NCI-H748 treated with DMSO at 0.1 percent for 48 hours (cell line): ENCODE data around the gene CACNA1G.

Experiments
- DNase-seq: peaks from one replicate; lab custom pipeline; 2025; lab: John Stamatoyannopoulos, UW

CACNA1G gene

DNA sequence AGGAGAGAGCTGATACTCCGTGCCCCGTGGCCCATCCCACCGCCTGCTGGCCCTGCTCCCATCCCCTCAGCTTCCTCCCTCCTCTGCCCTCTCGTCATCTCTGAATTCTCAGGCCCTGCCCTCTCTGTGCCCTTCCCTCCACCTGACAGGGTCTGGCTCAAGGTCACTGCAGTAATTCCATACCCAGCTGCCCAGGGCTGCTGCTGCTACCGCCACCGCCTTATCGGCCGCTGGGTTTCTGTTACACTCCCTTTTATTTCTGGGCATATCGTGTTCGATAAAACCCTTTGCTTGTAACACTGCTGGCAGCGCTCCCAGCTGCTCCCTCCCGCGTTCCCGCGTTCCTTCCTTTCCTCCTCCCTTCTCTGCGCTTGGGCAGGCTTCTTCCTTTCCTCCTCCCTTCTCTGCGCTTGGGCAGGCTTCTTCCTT is 26.8 kb upstream of the CACNA1G start:
- DNase-seq: no peak

DNA sequence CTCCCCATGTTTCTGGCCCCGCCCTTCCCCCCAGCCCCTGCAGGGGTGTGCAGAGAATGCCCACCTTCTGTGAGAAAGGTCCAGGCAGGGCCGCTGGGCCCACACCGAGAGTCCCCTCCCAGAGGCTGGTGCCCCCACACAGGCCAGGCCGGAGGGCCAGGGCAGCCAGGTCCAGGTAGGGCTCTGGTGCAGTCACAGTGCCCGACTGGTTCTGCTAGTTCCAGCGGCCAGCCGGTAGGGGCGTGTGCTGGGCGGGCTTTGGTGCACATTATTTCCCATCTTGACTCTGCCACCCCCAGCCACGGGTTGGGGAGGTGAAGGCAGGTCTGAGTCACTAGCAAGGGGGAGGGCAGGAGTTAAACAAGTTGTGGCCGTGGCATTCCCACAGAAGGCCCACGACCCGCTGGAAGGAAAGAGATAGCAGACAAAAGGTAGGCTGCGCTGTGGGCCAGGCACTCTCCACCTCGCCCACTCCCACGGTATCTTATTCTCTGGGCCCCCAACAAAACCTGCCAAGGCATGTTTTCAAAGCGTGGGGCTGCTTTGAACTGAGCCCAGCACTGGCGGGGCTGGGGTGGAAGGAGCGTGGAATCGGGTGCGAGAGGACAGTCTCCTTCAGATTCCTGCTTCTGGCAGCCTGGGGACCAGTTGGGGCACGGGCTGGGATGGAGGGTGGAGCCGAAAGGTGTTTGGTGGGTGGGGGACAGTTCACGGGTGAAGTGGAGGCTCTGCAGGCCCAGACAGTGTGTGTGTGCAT is 26.1 kb upstream of the CACNA1G start:
- no peak for DNase-seq

DNA sequence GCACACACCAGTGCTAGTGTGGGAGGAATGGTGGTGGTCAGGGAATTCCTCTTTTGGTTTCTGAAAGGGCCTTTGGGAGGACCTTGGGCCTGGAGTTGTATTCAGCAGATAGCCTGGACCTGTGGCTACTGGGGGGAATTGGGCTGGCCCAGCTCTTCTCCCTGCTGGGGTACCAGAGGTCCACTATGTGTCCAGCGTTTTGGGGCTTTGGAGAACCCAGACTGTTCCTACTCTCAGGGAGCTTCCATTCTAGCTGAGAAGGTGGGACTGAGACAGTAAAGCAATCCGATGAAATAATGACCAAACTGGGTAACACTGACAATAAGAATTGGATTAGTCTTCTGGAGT is 25.6 kb upstream of the CACNA1G start:
- no peak for DNase-seq

DNA sequence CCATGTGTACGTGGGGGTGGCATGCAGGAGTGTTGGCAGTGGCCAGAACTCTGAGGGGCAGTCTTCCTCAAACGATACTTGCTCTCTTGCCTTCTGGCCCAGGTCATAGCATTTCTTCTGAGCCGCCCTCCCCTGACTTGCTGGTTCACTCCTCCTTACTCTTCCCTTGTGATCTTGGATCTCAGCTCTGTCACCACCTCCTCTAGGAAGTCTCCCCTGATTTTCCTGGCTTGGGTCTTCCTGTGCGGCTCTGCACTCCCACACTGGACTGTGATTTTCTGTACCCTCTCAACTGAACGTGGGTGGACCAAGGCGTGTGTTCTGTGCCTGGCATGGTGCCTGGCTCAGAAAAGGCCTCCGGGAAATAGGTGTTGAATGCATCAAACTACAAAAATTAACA is 25.1 kb upstream of the CACNA1G start:
- DNase-seq: no peak

DNA sequence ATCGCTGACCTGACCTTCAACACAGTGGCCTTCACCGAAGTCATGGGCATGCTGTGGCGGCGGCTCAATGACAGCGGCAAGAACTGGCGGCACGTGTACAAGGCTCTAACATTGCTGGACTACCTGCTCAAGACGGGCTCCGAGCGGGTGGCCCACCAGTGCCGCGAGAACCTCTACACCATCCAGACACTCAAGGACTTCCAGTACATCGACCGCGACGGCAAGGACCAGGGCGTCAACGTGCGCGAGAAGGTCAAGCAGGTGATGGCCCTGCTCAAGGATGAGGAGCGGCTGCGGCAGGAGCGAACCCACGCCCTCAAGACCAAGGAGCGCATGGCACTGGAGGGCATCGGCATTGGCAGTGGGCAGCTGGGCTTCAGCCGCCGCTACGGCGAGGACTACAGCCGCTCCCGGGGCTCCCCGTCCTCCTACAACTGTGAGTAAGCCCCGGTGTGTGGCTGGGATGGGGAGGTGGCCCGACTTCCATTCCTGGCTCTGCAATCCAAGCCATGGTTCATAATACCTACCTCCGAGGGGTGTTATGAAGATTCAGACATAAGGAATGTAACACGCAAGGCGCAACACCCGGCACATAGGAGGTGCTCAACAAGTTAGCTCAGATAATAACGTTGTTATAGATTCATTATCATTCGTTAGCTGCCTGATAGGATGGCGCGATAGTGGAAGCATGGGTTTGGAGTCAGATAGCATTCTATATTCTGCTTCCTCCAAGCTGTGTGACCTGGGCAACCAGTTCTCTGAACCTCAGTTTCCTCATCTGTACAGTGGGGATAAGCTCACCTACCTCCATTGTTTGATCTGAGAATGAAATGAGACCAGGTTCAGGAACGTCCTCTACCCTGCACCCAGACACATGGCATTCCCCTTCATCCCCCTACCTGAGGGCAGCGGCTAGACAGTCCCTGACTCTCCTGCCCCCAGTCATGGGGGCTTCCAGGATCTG is 23.6 kb upstream of the CACNA1G start:
- DNase-seq: no peak

DNA sequence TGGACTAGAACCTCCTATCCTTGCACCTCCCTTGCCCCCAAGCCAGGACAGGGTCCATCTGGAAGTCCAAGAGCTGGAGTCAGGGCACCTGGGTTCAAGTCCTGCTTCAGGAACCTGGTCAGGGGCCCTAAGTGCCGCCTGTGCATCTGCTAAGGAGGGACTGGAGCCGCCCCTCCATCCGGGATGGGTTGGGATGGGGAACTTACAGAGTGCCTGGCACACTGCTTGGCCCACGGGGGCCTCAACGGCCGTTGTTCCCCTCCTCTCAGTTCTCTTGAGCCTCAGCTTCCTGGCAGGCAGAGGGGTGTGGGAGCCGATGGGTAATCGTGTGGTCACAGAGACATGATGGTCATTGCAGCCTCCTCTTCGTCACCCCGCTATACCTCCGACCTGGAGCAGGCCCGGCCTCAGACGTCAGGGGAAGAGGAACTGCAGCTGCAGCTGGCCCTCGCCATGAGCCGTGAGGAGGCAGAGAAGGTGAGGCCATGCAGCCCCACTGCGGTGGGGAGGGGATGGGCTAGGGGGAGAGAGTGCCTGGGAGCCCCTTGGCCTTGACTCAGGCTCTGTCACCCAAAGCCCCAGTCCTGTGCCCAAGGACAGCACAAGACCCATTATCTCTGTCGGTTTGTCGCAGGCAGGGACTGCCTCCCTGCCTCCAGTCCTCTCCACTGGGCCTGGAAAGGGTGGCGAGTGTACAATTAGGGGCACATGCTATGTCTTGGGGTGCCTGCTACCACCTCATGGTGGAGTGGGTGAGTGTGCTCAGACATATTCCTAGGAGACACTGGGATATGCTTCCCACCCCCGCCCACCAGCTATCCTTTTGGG is 22.6 kb upstream of the CACNA1G start:
- DNase-seq: no peak

DNA sequence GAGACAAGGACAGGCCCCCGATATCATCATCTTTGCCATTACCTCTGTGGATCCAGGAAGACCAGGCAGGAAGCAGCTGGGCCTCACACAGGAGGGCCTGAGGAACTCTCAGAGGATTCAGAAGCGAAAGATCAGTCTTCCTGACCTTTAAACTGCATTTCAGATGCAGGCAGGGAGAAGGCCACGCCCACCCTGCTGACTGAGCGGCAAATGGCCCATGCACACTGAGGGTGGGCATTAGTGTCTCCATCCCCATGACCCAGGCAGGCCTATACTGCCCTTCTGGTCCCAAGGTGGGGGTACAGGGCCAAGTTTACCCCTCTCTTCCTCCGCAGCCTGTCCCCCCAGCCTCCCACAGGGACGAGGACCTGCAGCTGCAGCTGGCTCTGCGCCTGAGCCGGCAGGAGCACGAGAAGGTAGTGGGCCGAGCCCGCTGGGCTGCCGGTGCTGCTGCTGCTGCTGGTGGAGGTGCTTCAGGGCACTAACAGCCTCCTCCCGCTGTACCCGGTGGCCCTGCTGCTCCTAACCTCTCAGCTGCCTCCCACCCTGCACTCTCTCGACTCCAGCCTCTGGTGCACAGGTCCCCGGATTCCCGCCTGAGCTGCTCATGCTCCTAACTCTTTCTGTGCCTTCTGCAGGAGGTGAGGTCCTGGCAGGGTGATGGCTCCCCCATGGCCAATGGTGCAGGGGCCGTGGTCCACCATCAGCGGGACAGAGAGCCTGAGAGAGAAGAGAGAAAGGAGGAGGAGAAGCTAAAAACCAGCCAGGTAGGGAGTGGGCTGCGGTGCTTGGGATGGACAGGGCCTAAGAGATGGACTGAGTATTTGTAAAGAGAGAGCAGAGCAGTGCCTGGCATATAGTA is 21.7 kb upstream of the CACNA1G start:
- no peak for DNase-seq

DNA sequence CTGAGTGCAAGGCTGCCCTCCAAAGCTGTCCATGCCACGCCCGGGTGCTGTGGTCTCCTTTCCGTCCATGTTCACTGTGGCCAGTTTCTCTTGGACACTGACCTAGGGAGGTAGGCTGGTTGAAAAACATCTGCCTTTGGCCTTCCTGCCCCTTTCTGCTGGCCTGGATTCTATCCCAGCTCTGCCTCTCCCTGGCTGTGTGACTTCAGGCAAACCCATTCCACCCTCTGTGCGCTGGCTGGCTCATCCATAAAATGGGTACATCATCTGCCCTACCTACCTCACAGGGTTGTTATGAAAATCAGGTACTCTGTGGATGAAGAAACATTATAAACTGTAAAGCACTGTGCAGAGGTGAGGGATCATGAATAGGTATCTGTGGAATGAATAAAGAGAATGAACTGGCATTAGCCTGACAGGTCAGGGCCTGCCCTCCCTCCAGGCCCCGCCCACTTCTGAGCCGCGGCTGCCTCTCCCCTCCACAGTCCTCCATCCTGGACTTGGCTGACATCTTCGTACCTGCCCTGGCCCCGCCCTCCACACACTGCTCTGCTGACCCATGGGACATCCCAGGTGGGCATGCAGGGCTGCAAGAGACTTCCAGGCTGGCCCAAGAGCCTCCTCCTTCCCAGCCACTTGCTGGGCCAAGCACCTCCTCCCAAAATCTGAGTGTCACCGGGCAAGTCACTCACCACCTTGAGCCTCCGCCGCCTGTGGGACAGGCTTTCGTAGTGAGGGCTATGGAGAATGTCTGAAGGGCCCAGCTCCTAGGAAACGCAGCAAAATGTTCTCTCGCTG is 20.6 kb upstream of the CACNA1G start:
- no peak for DNase-seq

DNA sequence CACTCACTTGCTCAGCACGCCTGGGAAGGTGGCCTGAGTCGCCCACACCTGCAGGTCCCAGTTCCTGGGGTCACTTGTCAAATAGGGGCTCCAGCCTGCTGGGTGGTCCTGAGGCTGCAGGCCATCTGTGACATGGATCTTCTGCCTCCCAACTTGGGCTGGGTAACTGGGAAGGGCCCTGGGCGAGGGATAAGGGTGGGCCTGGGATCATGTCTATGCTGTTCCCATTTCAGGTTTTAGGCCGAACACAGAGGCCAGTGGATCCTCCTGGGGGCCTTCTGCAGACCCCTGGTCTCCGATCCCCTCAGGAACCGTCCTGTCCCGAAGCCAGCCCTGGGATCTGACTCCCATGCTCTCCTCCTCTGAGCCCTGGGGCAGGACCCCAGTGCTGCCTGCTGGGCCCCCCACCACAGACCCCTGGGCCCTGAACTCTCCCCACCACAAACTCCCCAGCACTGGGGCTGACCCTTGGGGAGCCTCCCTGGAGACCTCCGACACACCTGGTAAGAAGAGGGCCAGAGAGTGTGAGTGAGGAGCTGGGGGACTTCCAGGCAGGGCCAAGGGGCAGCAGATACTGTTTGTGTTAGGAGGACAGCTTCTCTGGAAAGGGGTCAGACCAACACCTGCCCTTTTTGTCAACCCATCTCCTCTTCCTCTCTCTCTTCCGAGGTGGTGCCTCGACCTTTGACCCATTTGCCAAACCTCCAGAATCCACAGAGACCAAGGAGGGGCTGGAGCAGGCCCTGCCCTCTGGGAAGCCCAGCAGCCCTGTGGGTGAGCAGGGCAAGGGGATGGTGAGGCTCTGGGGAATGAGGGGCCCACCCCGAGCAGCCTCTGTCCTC is 19.7 kb upstream of the CACNA1G start:
- no peak for DNase-seq

DNA sequence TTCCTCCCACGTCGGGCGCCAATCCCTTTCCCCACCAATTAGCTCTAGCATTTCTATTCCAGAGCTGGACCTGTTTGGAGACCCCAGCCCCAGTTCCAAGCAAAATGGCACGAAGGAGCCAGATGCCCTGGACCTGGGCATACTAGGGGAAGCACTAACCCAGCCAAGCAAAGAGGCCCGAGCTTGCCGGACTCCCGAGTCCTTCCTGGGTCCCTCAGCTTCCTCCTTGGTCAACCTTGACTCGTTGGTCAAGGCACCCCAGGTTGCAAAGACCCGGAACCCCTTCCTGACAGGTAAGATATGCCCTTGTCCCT is 19.2 kb upstream of the CACNA1G start:
- DNase-seq: no peak

DNA sequence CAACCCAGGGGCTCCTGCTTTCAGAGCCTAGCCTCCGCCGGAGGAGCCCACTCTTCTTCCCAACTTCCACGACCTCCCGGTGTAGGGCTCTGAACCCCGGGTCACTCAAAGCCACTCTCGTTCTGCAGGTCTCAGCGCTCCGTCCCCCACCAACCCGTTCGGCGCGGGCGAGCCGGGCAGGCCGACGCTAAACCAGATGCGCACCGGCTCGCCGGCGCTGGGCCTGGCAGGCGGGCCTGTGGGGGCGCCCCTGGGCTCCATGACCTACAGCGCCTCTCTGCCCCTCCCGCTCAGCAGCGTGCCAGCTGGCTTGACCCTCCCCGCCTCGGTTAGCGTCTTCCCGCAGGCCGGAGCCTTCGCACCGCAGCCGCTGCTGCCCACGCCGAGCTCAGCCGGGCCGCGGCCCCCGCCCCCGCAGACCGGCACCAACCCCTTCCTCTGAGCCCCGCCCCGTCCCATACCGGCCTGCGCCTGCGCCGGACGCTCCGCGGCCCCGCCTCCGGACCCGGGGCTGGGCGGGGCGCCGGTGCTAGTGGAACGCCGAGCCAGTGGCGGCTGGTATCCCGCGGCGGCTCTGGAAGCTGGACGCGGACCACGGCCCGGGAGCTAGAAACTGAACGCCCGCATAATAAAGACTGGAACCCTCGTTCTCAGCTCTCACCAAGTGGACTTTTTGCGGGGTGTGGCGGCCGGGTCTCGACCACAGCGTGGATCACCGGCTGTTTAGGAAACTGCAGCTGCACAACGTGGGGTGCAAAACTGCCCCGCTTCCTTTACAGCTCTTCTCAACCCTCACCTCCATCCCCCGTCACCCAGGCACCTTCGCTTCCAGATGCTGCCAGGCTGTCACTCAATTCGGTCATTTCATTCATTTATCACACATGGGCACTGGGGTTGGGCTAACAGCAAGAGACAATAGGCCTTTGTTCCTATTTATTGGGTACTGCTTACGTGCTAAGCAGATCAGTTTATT is 18.5 kb upstream of the CACNA1G start:
- DNase-seq: peak; percentile 57

DNA sequence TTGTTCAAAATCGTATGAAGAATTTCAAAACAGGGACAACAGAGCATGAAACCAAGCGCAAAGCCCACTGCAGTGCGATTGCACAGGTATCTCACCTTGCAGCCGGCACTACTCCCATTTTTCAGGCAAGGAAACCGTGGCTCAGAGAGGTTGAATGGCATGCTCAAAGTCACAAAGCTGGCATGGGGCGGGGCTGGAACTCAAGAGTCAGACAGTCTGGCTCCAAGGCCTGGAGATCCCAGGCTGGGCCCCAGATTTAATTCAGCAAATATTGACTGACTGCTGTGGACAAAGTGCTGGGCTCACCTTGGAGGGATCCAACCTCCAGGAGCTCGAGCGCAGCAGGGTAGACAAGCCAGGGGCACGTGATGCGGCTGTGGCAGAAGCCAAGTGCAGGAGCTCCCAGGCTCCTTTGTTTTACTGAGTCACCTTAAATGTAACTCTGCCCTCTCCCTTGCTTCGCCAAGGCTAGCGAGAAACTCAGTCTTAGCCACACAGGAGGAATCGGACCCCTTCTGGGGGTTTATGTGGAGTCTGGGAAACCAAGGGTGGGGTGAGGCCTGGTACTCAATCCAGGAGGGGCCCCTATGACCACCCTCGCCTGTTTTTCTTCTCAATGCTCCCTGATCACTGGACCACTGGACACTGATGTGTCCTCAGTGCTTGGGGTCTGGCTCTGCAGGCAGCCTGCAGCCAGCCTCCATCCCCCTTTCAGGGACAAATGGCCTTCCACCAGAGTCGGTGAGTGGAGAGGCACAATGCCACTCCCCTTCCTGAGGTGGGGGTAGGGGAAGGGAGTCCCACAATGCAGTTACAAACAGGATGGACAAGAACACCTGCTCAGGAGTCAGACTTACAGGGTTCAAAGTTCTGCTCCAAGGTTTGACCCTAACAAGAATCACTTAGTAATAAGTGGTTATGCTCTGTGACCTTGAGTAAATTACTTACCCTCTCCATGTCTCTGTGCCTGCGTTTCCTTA is 17.4 kb upstream of the CACNA1G start:
- peak; percentile 37 for DNase-seq

DNA sequence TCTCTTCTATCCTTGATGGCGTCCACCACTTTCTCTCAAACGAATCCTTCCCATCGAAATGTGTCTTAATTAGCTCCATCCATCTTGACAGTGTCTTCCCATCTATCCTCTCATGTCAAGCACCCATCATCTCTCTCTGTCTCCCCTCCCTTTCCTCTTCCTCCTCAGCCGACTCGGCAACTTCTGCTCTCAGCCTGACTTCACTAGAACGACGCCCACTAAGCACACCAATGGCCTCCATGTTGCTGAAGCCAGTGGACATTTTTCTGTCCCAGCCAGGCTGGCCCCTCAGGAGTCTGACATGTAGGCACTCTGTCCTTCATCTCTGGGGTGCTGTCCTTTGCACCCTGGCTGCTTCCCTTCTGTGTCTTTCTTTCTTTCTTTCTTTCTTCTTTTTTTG is 16.0 kb upstream of the CACNA1G start:
- DNase-seq: no peak

DNA sequence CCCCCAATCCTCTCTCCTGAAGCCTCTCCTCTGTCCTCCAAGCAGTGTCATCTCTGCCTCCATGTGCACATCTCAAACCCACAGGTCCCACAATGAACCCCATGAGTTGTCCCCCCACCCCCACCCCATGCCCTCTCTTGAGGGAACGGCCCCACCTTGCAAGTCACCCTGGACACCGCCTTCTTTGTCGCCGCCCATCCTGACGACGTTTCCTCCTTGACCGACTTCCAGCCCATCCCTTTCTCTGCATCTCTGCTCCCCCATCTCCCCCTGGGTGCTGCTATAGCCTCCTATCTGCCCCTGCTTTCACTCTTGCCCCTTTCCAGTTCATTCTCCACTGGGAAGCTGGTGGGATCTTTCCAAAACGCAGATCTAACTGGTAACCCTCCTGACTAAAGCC is 15.2 kb upstream of the CACNA1G start:
- DNase-seq: no peak

DNA sequence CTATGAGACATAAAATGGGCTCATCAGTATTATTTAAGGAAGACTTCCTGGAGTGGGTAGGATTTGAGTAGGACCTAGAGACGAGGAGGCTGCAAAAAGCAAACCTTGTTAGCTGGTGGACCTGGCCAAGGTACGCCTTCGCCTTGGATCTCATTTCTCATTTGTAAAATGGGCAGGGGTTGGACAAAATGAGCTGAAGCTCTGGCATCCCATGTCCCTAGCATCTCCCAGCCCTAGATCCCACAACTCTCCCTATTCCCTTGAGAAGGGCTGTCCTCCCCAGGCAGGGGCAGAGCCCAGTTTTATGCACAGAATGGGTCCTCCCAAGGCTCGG is 13.8 kb upstream of the CACNA1G start:
- DNase-seq: no peak

DNA sequence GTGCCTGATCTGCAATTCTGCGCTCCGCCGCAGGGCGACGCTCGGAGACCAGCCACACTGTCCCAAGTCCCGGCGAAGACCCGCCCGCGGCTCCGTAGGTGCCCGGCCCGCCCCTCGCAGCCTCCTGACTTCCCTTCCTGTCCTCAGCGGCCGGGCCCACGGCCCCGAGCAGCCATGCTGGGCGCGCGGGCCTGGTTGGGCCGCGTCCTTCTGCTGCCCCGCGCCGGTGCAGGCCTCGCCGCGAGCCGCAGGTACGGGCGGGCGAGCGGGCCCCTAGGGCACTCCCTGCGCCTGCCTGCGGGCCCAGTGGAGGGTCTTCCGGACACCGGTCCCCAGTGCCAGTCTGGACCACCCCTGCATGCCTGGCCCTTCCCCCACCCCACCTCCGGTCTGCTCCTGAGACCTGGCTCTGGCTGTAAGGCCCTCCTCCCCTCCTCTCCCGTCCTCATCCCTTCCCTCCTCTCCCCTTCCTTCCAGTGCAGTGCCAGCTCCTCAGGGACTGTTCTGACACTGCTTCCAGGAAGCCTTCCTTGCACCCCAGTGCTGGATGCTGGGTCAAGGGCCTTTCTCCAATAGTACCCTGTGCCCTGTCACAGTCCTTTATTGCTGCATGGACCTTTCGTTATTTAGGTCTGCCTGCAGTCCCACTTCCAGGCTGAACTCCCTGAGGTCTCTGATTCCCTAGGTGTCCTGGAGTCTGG is 13.3 kb upstream of the CACNA1G start, which contains the start of gene SPATA20:
Gene SPATA20 (plus strand): TSS at position 140 of the 701 bp plus-strand sequence. CDS start 35 bp downstream, at position 175.
- peak; percentile 81 for DNase-seq

DNA sequence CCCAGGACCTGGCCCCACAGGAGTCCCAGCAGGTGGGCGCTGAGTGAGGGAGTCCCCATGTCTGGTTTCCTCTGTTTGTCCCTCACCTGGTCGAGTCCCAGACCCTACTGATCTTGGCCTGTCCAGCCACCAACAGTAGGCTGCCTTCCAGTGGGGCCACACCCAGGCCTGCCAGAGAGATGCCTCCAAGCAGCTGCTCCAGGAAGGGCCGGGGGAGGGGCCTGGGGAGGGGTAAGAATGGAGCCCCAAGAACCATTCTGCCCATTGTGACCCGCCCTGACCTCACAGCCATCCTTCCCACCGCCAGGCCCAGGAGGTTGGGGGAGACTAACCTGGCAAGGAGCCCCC is 12.8 kb upstream of the CACNA1G start:
- no peak for DNase-seq
